Endothelial cell of umbilical vein (primary cell): ENCODE results near the gene TMEM269. TPM values are rescaled to one million over a fixed set of nuclear protein-coding genes. Genes with fewer than 3 reads are reported as not detected.

Experiments used
- BruUV-seq: library from RNA; stranded (reverse); fragments of 400-500 nt; replicated peaks from 2 replicates; lab custom pipeline; 2021; lab: Mats Ljungman, UMichigan
- CTCF ChIA-PET: fragments of 300-600, 350-600 bp; sonication (Branson Sonifier 250); formaldehyde crosslinking; loops from one replicate; lab custom pipeline; 2021; ENCODE audit warnings: antibody characterized with exemption, inconsistent platforms; lab: Charles Lee
- POLR2A ChIA-PET: fragments of 300-600, 350-600 bp; sonication (Branson Sonifier 250); formaldehyde crosslinking; loops from one replicate; lab custom pipeline; 2021; ENCODE audit warnings: antibody characterized with exemption, inconsistent platforms; lab: Charles Lee
- DNase-seq: peaks from one replicate; pipeline ENCODE4 v3.0.0-alpha.2; 2011; ENCODE audit warnings: low read depth, low spot score
- FAIRE-seq: peaks from 2 replicates; lab custom pipeline; 2011; peaks lifted over from hg19 to GRCh38; lab: Jason Lieb, UNC
- H2AFZ ChIP-seq: 2 replicates; pipeline ENCODE4 v1.6.0; 2012; ENCODE audit warnings: low read depth, low read length, control low read depth, inconsistent platforms
- H3K27ac ChIP-seq: 2 replicates; pipeline ENCODE4 v1.5.1; 2011; ENCODE audit warnings: low read depth, mild to moderate bottlenecking, control low read depth, low read length, moderate library complexity; ENCODE audit not compliant: insufficient read depth
- H3K27me3 ChIP-seq, 2 experiments: 2 replicates each; pipeline versions ENCODE4 v1.6.0 to v1.6.1; 2011; ENCODE audit warnings: low read length in 2 of 2, mixed read lengths in 1 of 2; ENCODE audit not compliant: control insufficient read depth in 2 of 2, insufficient read depth in 2 of 2
- H3K36me3 ChIP-seq, 2 experiments: 2 replicates in 1 of 2; 3 replicates in 1 of 2; pipeline ENCODE4 v1.5.1; 2011; ENCODE audit warnings: low read length in 2 of 2, mild to moderate bottlenecking in 1 of 2, moderate library complexity in 1 of 2; ENCODE audit not compliant: control insufficient read depth in 2 of 2, insufficient read depth in 2 of 2; ENCODE audit errors: extremely low read depth in 1 of 2
- H3K4me1 ChIP-seq: 3 replicates; pipeline ENCODE4 v1.5.1; 2011; ENCODE audit warnings: mild to moderate bottlenecking, low read length; ENCODE audit not compliant: control insufficient read depth, insufficient read depth; ENCODE audit errors: extremely low read depth
- H3K4me2 ChIP-seq: 2 replicates; pipeline ENCODE4 v1.6.1; 2011; ENCODE audit warnings: low read length, control low read depth, mixed read lengths; ENCODE audit not compliant: insufficient read depth
- H3K4me3 ChIP-seq, 3 experiments: fragments of 200-600 bp in 1 of 3; sonication (generic), shearing (Covaris generic) in 1 of 3; replicated peaks in 1 of 3; 2 replicates each; pipeline ENCODE4 v1.5.1; 2011 to 2016; ENCODE audit warnings: control low read depth in 3 of 3, low read length in 3 of 3, mild to moderate bottlenecking in 2 of 3, inconsistent platforms in 1 of 3, low read depth in 1 of 3, moderate library complexity in 1 of 3; ENCODE audit not compliant: insufficient read depth in 1 of 3
- H3K79me2 ChIP-seq: 2 replicates; pipeline ENCODE4 v1.6.0; 2012; ENCODE audit warnings: low read length, inconsistent platforms; ENCODE audit not compliant: control insufficient read depth, insufficient read depth
- H3K9ac ChIP-seq: replicated peaks from 2 replicates; pipeline ENCODE3; 2011; ENCODE audit warnings: low read length, control low read depth; ENCODE audit not compliant: insufficient read depth; ENCODE audit errors: extremely low read depth
- H3K9me1 ChIP-seq: replicated peaks from 3 replicates; pipeline ENCODE4 v1.6.0; 2011; ENCODE audit warnings: mild to moderate bottlenecking, low read length; ENCODE audit not compliant: control insufficient read depth, insufficient read depth; ENCODE audit errors: extremely low read depth
- H3K9me3 ChIP-seq: replicated peaks from 2 replicates; pipeline ENCODE4 v1.5.1; 2012; ENCODE audit warnings: low read length, inconsistent platforms; ENCODE audit not compliant: control insufficient read depth, insufficient read depth
- H4K20me1 ChIP-seq: replicated peaks from 2 replicates; pipeline ENCODE3; 2011; ENCODE audit warnings: mild to moderate bottlenecking, low read length; ENCODE audit not compliant: control insufficient read depth, insufficient read depth; ENCODE audit errors: extremely low read depth
- EZH2 ChIP-seq: IDR thresholded peaks from 2 replicates; pipeline ENCODE4 v1.6.1; 2012; ENCODE audit warnings: borderline replicate concordance, low read depth, mild to moderate bottlenecking, moderate library complexity, low read length, inconsistent platforms; ENCODE audit not compliant: severe bottlenecking
- GATA2 ChIP-seq: IDR thresholded peaks from 2 replicates; pipeline ENCODE4 v1.7.0; 2011; ENCODE audit warnings: low read depth, mild to moderate bottlenecking, moderate library complexity, mixed read lengths, low read length; ENCODE audit not compliant: insufficient read length, insufficient read depth
- JUN ChIP-seq: IDR thresholded peaks from 2 replicates; pipeline ENCODE4 v1.6.1; 2011; ENCODE audit warnings: borderline replicate concordance, low read depth; ENCODE audit not compliant: insufficient read length, insufficient read depth
- MYC ChIP-seq: IDR thresholded peaks from one replicate; pipeline ENCODE4 v1.6.1; 2011; ENCODE audit warnings: mild to moderate bottlenecking, low read depth, low read length
- POLR2A ChIP-seq: IDR thresholded peaks from 2 replicates; pipeline ENCODE4 v1.6.1; 2012; ENCODE audit warnings: low read depth, mild to moderate bottlenecking, control low read depth, low read length
- POLR2AphosphoS5 ChIP-seq: IDR thresholded peaks from 2 replicates; pipeline ENCODE4 v1.6.1; 2012; ENCODE audit warnings: low read depth, mild to moderate bottlenecking, control low read depth, low read length, moderate library complexity; ENCODE audit not compliant: insufficient read depth
- dilution Hi-C: fragments of 300-500 bp; cut with MboI; formaldehyde crosslinking; loops from one replicate; pipeline ENCODE4 v1.15.0; 2019; ENCODE audit warnings: low sequenced_read_pairs; ENCODE audit not compliant: extremely low pct_ligation_motif_present
- intact Hi-C: fragments of 100-400 bp; cut with micrococcal nuclease; formaldehyde crosslinking; loops from one replicate; pipeline ENCODE4 v1.10.0; 2022
- polyA plus RNA-seq, 4 experiments: library from polyadenylated mRNA; depleted of rRNA in 3 of 4; stranded (reverse) in 3 of 4; unstranded in 1 of 4; fragments of >200 nt; gene quantifications; 2 replicates each; pipeline versions ENCODE4 v1.2.1 to v1.2.3, GENCODE V29; 2011 to 2012; ENCODE audit warnings: missing spikeins in 1 of 4
- total RNA-seq: library from RNA; stranded (reverse); gene quantifications from 2 replicates; pipeline ENCODE4 v1.2.3, GENCODE V29; 2021
- TF ChIP-seq, protein P1 (sequence below), 2 donors: IDR thresholded peaks; 1 replicate in 1 of 2; 2 replicates in 1 of 2; pipeline ENCODE4 v1.5.1; 2011; ENCODE audit warnings: low read length in 2 of 2, mild to moderate bottlenecking in 2 of 2, moderate library complexity in 2 of 2, control low read depth in 1 of 2, inconsistent platforms in 1 of 2, low read depth in 1 of 2; ENCODE audit not compliant: insufficient read depth in 1 of 2; ENCODE audit errors: extremely low read depth in 1 of 2
- TF ChIP-seq, protein P2 (sequence below): IDR thresholded peaks from 2 replicates; pipeline ENCODE4 v1.6.1; 2011; ENCODE audit not compliant: insufficient read depth, insufficient read length

The TMEM269 gene
- total and polyA plus RNA-seq, 2 donors (not counting 3 experiments of a cell fraction or from before 2014, with no cell fraction given): 0.03 TPM; not detected in 1

DNA sequence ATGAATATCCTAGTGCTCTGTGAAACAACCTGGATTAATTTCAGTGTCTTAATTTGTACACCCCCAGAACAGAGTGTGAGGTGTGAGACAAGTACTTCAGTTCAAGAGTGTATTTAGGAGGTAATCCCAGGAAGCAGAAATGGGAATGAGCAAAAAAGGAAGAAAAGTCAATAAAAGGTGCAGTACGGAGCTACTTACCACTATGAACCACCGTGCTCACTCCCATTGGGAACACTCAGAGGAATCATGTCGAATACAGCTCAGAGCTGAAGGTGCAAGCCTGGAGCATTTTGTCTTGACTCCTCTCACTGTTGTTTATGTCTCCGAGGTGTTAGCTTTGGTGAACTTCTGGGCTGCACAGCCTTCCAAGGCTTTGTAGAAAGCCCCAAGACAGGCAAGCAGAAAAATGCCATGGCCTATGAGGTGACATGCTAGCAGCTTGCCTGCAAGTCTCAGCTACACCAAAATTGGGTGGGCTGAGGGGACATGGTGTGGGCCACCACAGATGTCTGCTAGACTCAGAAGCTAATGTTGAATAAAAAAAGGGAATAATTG lies 39.8 kb downstream of the TMEM269 start:
- no peak overlapping the region for H3K4me3 ChIP-seq
- no peaks in the 10 kb centered on the region for H3K36me3 ChIP-seq
- H3K9ac ChIP-seq: no peak overlapping the region
- H3K4me2 ChIP-seq: no peak overlapping the region
- H3K9me1 ChIP-seq: peaks cover 2% of the 10 kb centered on the region
- H3K27me3 ChIP-seq: no peaks in the 10 kb centered on the region
- no peak for TF ChIP-seq MYC
- no peak for TF ChIP-seq POLR2AphosphoS5
- no peak for TF ChIP-seq POLR2A
- TF ChIP-seq, protein P1, sequence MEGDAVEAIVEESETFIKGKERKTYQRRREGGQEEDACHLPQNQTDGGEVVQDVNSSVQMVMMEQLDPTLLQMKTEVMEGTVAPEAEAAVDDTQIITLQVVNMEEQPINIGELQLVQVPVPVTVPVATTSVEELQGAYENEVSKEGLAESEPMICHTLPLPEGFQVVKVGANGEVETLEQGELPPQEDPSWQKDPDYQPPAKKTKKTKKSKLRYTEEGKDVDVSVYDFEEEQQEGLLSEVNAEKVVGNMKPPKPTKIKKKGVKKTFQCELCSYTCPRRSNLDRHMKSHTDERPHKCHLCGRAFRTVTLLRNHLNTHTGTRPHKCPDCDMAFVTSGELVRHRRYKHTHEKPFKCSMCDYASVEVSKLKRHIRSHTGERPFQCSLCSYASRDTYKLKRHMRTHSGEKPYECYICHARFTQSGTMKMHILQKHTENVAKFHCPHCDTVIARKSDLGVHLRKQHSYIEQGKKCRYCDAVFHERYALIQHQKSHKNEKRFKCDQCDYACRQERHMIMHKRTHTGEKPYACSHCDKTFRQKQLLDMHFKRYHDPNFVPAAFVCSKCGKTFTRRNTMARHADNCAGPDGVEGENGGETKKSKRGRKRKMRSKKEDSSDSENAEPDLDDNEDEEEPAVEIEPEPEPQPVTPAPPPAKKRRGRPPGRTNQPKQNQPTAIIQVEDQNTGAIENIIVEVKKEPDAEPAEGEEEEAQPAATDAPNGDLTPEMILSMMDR (IDR thresholded peaks at IDR 0.05; ENCODE audit: extremely low read depth in 1 of 2, insufficient read depth in 1 of 2, low read depth in 1 of 2, low read length in 2 of 2): no peak
- no peak for TF ChIP-seq EZH2
- no peak for TF ChIP-seq JUN
- no peak for TF ChIP-seq GATA2
- TF ChIP-seq, protein P2, sequence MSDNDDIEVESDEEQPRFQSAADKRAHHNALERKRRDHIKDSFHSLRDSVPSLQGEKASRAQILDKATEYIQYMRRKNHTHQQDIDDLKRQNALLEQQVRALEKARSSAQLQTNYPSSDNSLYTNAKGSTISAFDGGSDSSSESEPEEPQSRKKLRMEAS: no peak
- intact Hi-C loops: no loop called here
- H2AFZ ChIP-seq: no peak overlapping the region
- no peak for FAIRE-seq
- DNase-seq: no peak
- no peaks in the 10 kb centered on the region for H3K4me1 ChIP-seq
- dilution Hi-C loops: no loop called here
- H3K27ac ChIP-seq: no peak overlapping the region
- H3K9me3 ChIP-seq: no peaks in the 10 kb centered on the region
- no TSS peak for BruUV-seq
- H4K20me1 ChIP-seq: no peaks in the 10 kb centered on the region
- H3K79me2 ChIP-seq: no peaks in the 10 kb centered on the region
- ChIA-PET POLR2A (no interaction called here), CTCF (interaction anchor here (0.9 to 2.0 kb wide), 4 partner anchors 11 to 58 kb away, joined by 4 to 6 read pairs (median 4); partner anchors contain the start of gene ZNF691)
